Measurements from ENCODE around the gene XXYLT1. TPM values are rescaled to one million over a fixed set of nuclear protein-coding genes. Genes with fewer than 3 reads are reported as not detected.

XXYLT1 gene
- total RNA-seq, 1 experiment from 2014 or later = 10.9 TPM

DNA sequence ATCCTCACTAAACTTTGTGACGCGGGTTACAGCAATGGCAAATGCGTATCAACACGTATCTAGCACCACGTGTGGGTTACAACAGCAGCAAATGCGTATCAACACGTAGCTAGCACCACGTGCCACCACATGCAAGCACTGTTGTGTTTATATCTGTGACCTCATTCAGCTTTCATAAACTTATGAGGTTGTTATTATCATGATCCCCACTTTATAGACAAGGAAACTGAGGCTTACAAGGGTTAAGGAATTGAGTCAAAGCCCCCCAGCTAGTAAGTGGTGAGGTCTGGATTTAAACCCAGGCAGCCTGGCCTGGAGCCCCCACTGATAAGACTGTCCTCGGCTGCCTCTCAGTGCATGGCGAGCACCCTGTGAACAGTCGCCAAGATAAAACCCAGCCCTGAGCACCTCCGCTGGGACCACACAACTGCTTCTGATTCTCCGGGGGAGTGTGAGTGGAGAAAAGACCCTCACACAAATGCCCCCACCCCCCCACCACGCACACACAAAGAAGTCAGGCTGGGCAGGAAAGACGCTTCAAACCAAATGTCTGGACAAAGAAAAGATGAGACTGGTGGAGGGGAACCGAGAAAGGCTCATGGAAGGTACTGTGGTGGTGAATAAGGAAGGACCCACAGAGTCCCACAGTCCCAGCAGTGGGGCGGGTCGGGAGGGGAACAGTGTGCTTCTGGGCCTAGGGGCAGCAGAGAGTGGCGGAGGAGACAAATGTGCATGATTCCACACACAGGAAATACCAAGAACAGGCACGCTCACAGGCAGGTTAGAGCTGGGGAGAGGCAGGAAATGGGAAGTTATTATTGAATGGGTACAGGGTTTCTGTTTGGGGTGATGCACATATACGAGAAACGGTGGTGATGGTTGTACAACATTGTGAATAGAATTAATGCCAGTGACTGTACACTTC, 173.4 kb downstream of the XXYLT1 start:
- Histone ChIP-seq H4K20me1 (ENCODE audit: insufficient read depth) (no peaks in the 10 kb centered on the region), H3K79me2 (ENCODE audit: insufficient read depth, low read length) (no peaks in the 10 kb centered on the region), H3K9ac (ENCODE audit: low read length) (no peak overlapping the region), H3K36me3 (ENCODE audit: control insufficient read depth in 1 of 2, insufficient read depth in 2 of 2, low read length in 2 of 2) (no peaks in the 10 kb centered on the region), H3K9me2 (ENCODE audit: insufficient read depth) (no peaks in the 10 kb centered on the region), H3K9me3 (ENCODE audit: control insufficient read depth in 1 of 2, insufficient read depth in 1 of 2, low read depth in 1 of 2, low read length in 2 of 2) (no peaks in the 10 kb centered on the region), H2AFZ (ENCODE audit: low read depth, low read length, poor library complexity, severe bottlenecking) (no peak overlapping the region), H3K4me2 (ENCODE audit: low read length) (no peak overlapping the region), H3K4me1 (ENCODE audit: control insufficient read depth in 1 of 2, insufficient read depth in 2 of 2, low read length in 2 of 2) (peaks cover 5 to 11% of the 10 kb centered on the region in 2 experiments), H3K27me3 (ENCODE audit: insufficient read depth, low read length) (no peaks in the 10 kb centered on the region), H3K27ac (ENCODE audit: low read depth, low read length) (no peak overlapping the region), H3K4me3 (replicated peaks in 1 of 2; ENCODE audit: low read depth in 1 of 2, low read length in 2 of 2) (no peak overlapping the region)
- ChIA-PET RAD21 (ENCODE audit: low non-redundant PET in 1 of 2, low total read pairs in 2 of 2, uncharacterized antibody in 2 of 2, unreplicated experiment in 2 of 2) (interaction anchor here in 1 of 2 experiments (0.7 kb wide), 1 partner anchor 422 kb away, joined by 9 read pairs; no protein-coding TSS in a partner anchor), CTCF (no interaction called here), POLR2A (no interaction called here)
- no peak for DNase-seq (ENCODE audit: low read depth, low spot score)
- TF ChIP-seq RAD21 (IDR thresholded peaks at IDR 0.05; ENCODE audit: low read depth) (no peak), ZFX (IDR thresholded peaks at IDR 0.05) (no peak), ELF1 (IDR thresholded peaks at IDR 0.05; ENCODE audit: borderline replicate concordance, low read depth) (no peak), EZH2phosphoT487 (IDR thresholded peaks at IDR 0.05; ENCODE audit: borderline replicate concordance) (no peak), EGR1 (IDR thresholded peaks at IDR 0.05; ENCODE audit: low read depth) (no peak), FOSL1 (IDR thresholded peaks at IDR 0.05; ENCODE audit: low read depth) (no peak), POLR2A (IDR thresholded peaks at IDR 0.05; ENCODE audit: borderline replicate concordance, extremely low read depth, insufficient read depth, insufficient read length) (no peak), CBX3 (IDR thresholded peaks at IDR 0.05; ENCODE audit: low read depth) (no peak), ZNF274 (IDR thresholded peaks at IDR 0.05; ENCODE audit: low read depth, low read length) (no peak), POLR2AphosphoS5 (IDR thresholded peaks at IDR 0.05; ENCODE audit: low read depth, low read length) (no peak)
- TF ChIP-seq, protein P1, sequence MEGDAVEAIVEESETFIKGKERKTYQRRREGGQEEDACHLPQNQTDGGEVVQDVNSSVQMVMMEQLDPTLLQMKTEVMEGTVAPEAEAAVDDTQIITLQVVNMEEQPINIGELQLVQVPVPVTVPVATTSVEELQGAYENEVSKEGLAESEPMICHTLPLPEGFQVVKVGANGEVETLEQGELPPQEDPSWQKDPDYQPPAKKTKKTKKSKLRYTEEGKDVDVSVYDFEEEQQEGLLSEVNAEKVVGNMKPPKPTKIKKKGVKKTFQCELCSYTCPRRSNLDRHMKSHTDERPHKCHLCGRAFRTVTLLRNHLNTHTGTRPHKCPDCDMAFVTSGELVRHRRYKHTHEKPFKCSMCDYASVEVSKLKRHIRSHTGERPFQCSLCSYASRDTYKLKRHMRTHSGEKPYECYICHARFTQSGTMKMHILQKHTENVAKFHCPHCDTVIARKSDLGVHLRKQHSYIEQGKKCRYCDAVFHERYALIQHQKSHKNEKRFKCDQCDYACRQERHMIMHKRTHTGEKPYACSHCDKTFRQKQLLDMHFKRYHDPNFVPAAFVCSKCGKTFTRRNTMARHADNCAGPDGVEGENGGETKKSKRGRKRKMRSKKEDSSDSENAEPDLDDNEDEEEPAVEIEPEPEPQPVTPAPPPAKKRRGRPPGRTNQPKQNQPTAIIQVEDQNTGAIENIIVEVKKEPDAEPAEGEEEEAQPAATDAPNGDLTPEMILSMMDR (IDR thresholded peaks at IDR 0.05 in 2 of 3, conservative IDR thresholded peaks at IDR 0.05 in 1 of 3; ENCODE audit: borderline replicate concordance in 1 of 3, insufficient read depth in 1 of 3, low read depth in 2 of 3, low read length in 2 of 3) = no peak
- TF ChIP-seq, protein P2, sequence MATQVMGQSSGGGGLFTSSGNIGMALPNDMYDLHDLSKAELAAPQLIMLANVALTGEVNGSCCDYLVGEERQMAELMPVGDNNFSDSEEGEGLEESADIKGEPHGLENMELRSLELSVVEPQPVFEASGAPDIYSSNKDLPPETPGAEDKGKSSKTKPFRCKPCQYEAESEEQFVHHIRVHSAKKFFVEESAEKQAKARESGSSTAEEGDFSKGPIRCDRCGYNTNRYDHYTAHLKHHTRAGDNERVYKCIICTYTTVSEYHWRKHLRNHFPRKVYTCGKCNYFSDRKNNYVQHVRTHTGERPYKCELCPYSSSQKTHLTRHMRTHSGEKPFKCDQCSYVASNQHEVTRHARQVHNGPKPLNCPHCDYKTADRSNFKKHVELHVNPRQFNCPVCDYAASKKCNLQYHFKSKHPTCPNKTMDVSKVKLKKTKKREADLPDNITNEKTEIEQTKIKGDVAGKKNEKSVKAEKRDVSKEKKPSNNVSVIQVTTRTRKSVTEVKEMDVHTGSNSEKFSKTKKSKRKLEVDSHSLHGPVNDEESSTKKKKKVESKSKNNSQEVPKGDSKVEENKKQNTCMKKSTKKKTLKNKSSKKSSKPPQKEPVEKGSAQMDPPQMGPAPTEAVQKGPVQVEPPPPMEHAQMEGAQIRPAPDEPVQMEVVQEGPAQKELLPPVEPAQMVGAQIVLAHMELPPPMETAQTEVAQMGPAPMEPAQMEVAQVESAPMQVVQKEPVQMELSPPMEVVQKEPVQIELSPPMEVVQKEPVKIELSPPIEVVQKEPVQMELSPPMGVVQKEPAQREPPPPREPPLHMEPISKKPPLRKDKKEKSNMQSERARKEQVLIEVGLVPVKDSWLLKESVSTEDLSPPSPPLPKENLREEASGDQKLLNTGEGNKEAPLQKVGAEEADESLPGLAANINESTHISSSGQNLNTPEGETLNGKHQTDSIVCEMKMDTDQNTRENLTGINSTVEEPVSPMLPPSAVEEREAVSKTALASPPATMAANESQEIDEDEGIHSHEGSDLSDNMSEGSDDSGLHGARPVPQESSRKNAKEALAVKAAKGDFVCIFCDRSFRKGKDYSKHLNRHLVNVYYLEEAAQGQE (IDR thresholded peaks at IDR 0.05; ENCODE audit: low read depth) = no peak
- TF ChIP-seq, protein P3, sequence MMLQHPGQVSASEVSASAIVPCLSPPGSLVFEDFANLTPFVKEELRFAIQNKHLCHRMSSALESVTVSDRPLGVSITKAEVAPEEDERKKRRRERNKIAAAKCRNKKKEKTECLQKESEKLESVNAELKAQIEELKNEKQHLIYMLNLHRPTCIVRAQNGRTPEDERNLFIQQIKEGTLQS (IDR thresholded peaks at IDR 0.05) = no peak
- TF ChIP-seq, protein P4, sequence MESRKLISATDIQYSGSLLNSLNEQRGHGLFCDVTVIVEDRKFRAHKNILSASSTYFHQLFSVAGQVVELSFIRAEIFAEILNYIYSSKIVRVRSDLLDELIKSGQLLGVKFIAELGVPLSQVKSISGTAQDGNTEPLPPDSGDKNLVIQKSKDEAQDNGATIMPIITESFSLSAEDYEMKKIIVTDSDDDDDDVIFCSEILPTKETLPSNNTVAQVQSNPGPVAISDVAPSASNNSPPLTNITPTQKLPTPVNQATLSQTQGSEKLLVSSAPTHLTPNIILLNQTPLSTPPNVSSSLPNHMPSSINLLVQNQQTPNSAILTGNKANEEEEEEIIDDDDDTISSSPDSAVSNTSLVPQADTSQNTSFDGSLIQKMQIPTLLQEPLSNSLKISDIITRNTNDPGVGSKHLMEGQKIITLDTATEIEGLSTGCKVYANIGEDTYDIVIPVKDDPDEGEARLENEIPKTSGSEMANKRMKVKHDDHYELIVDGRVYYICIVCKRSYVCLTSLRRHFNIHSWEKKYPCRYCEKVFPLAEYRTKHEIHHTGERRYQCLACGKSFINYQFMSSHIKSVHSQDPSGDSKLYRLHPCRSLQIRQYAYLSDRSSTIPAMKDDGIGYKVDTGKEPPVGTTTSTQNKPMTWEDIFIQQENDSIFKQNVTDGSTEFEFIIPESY (IDR thresholded peaks at IDR 0.05; ENCODE audit: extremely low read depth, insufficient replicate concordance, low read length) = no peak
- intact Hi-C loops (cut with micrococcal nuclease) = no loop called here
- BruUV-seq (replicated peaks) = no TSS peak
- ATAC-seq = no peak

Measured in HCT116 (cell line).